Fibroblast of lung (primary cell): ENCODE data around the gene PIM2.

ENCODE experiments used
- CTCF ChIP-seq, 2 donors: IDR thresholded peaks in 1 of 2; conservative IDR thresholded peaks in 1 of 2; 1 replicate in 1 of 2; 2 replicates in 1 of 2; pipeline ENCODE4 v1.5.1; 2011 to 2012; ENCODE audit warnings: low read length in 2 of 2, control low read depth in 1 of 2, inconsistent platforms in 1 of 2, low read depth in 1 of 2, mild to moderate bottlenecking in 1 of 2
- EZH2 ChIP-seq: IDR thresholded peaks from 2 replicates; pipeline ENCODE4 v1.5.1; 2012; ENCODE audit warnings: low read length, control low read depth, mild to moderate bottlenecking; ENCODE audit errors: missing control alignments

- TF ChIP-seq CTCF (conservative IDR thresholded peaks at IDR 0.05 in 1 of 2, IDR thresholded peaks at IDR 0.05 in 1 of 2; ENCODE audit: low read depth in 1 of 2, low read length in 2 of 2) (no peak), EZH2 (no peak)
Observed at GRCh38 chrX:48883729-48884128, 35.1 kb downstream of the PIM2 start.
